NCI-H345 treated with DMSO at 0.1 percent for 48 hours (cell line): ENCODE measurements around the gene PRKCE.
A peak's percentile ranks its signal among the peaks of the same experiment; 100 is the strongest.
"Not testable (repeated sequence)": the region's sequence is repeated elsewhere in the genome, so short reads cannot be mapped to it uniquely, and the experiment has no call there.

ENCODE experiments used
- DNase-seq: peaks from one replicate; lab custom pipeline; 2025; ENCODE audit not compliant: unreplicated experiment; lab: John Stamatoyannopoulos, UW

Gene PRKCE

GRCh38 chr2:45882707-45883602 is 231.5 kb downstream of the PRKCE start:
- no peak for DNase-seq

DNA sequence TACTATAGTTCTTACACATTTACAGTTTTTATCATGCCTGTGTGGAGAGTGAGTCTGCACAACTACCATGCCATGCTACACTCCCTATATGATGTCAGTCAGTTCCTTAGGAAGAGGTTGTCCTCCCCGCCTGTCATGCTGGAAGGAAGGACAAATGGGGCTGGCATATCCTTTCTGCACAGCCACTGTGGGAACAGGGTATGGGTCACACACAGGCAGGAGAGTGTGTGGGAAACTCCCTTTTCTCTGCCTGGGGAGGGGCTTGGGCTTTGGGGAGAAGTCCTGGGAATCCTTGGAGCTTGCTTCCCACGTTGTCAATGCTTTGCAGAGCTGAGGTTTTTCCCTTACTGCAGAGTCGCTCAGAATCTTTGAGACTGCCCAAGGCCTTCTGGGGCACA is 232.1 kb downstream of the PRKCE start:
- DNase-seq: no peak

- DNase-seq: no peak
These were observed 232.7 kb downstream of the PRKCE start for GRCh38 chr2:45884126-45884525.

GRCh38 chr2:45885171-45885621 is 233.7 kb downstream of the PRKCE start:
- DNase-seq: no peak

- DNase-seq: no peak
These were observed 234.7 kb downstream of the PRKCE start for GRCh38 chr2:45886171-45886663.

DNA sequence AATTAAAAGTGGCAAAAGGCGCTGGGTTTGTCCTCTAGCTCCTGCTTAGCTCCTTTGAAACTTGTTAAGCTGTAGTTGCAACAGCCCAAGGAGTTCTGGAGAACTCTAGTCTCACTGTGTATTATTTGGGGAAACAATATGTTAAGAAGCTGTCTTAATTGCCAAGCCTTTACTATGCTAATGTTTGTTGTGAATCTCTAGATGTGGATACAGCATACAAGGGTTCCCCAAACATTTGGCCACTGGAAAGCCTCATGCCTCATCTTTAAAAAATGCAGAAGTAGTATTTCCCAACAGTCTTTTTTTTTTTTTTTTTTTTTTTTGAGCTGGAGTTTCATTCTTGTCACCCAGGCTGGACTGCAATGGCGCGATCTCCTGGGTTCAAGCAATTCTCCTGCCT is 236.7 kb downstream of the PRKCE start:
- no peak for DNase-seq

GRCh38 chr2:45888641-45889040 is 237.2 kb downstream of the PRKCE start:
- DNase-seq: no peak

DNA sequence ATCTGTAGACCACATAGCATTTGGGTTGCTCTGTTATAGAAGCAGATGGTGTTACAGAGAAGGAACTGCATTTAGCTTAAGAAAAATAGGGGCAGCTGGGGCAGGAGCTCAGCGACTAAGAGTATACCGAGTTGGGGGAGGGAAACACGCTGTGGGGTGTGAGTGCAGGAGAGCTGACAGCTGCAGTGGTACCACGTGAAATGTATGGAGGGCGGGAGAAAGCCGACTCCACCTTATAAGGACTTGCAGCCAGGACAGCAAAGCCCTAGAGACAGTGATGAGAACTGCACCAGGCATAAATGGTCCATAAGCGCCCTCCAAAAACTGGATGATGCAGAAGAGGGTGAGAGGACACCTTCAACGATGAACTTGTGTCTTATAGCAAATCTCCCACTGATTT is 237.6 kb downstream of the PRKCE start:
- peak; percentile 51 for DNase-seq

- no peak for DNase-seq
These were observed 238.3 kb downstream of the PRKCE start for GRCh38 chr2:45889620-45890370.

GRCh38 chr2:45890371-45890646 is 238.8 kb downstream of the PRKCE start:
- DNase-seq: not testable (repeated sequence)

DNA sequence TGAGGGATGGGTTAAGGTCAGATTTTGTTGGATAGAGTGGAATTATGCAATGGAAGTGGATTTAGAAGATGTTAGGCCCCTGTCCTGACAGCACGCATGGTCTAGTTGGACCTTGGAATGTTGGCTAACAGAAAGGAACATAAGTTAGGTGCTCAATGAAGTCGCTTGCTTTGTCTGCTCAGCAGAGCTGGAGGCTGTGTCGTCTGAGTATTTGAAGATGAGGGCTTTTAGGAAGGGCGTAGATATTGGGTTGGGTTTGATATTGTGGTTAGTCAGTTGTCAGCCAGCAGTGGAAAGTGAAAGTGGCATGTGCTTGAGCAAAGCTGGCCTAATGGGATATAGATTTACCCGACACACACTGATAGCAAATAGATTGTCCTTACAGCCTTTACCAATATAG is 239.3 kb downstream of the PRKCE start:
- DNase-seq: no peak

GRCh38 chr2:45891719-45892424 is 240.4 kb downstream of the PRKCE start:
- DNase-seq: peak; percentile 35

GRCh38 chr2:45892425-45892745 is 240.9 kb downstream of the PRKCE start:
- peak; percentile 87 for DNase-seq

- DNase-seq: peak; percentile 87
These were observed 241.3 kb downstream of the PRKCE start for GRCh38 chr2:45892757-45893156.

DNA sequence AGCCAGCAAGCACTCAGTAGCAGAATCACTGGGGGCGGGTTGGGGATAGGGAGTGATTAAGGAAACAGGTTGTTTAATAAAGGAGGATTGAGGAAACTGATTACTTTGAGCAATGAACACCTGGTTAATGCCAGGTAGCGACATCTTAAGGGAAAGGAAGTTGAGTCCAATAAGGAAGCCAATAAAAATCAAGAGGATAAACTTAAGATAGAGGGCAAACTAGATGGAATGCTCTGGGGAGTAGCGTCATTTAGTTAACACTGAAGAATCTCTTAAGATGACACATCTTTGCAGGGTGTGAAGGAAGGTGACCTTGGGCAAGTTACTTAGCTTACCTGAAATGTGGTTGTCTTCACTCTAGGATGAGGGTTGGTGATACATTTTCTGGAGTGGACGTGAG is 242.7 kb downstream of the PRKCE start:
- DNase-seq: no peak

DNA sequence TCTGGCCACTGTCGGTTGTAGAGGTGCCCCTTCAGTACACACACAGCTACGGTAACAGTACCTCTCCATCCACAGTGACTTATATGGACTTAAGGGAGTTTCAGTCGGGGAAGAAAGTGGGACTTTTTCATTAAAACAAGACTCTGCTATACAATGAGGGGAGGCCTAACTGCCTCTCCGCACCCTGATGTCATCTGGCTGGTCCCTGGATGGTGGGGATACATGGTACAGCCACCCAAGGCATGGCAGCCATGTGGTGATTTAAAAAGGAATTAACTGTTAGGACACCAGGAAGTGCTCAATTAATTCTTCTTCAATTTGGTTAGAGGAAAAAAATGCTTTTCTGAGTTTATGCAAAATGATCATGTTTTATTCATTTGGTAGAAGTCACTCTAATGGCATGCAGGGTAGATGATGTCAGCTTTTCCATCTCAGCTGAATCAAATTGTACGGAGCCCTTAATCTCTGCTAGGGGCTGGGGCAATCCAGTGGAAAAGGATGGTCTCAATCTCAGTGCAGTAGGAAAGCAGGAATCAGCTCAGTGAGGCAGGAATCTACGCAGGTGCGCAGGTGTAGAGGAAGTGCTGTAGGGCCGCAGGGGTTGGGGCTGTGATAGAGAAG is 243.9 kb downstream of the PRKCE start:
- DNase-seq: no peak

DNA sequence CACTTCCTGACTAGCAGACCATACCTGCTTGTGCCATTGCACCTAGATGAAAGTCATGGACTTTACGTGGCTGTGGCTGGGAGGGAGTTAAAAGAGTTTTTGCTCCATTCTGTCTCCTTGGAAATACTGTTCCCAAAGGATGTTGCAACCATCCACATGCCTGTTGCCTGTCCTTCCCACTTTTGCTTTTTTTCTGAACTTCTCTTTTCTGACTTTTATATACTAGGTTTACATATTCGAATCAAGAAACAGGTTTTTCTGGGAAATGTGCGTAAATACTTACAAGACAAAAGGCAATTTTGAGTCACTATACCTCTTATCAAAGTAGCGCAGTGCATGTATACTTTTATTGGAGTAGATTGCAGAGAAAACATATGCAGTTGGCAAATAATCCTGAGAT is 244.8 kb downstream of the PRKCE start:
- DNase-seq: no peak

- no peak for DNase-seq
These were observed 246.4 kb downstream of the PRKCE start for GRCh38 chr2:45897842-45898241.

- no peak for DNase-seq
These were observed 247.3 kb downstream of the PRKCE start for GRCh38 chr2:45898819-45899218.

GRCh38 chr2:45899926-45900325 is 248.5 kb downstream of the PRKCE start:
- no peak for DNase-seq

DNA sequence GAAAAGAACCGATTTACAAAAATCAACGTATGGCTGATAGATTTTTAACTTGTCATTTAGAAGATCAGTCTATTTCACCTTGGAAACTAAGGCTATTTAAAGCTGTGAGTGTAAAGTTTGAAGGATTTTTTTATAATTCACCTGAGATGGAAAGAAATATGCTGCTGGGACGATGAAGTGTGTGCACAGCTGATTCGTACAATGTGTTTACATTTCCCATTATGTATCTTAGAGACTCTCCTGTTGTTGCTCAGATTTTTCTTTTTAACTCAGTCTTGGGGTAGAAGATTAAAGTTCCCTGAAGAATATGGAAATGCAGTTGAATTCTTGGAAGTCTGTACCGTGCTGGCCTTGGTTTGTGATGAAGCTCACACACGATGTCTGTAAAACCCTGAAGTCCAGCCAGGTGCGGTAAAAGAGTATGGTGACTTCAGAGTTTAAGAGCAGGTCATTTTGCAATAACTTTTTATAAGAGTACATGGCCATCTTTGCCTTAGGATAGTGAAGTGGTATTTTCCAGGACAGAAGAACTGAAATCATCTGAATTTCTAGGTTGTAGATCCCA is 250.1 kb downstream of the PRKCE start:
- DNase-seq: no peak
